K562 (cell line): Measurements from ENCODE around the gene CCDC13. TPM values are rescaled to one million over a fixed set of nuclear protein-coding genes. Genes with fewer than 3 reads are reported as not detected.

Experiments used
- C11orf30 ChIP-seq: fragments of 450-650 bp; IDR thresholded peaks from 2 replicates; pipeline ENCODE4 v1.6.1; 2016; ENCODE audit warnings: low read depth, mild to moderate bottlenecking
- CBX1 ChIP-seq: sonication (generic); IDR thresholded peaks from 2 replicates; pipeline ENCODE4 v1.6.1; 2016; ENCODE audit warnings: antibody characterized with exemption, low read depth, mild to moderate bottlenecking
- ELK1 ChIP-seq: sonication (generic); formaldehyde crosslinking; IDR thresholded peaks from 2 replicates; pipeline ENCODE4 v1.8.1; 2022; ENCODE audit warnings: missing genetic modification reagents
- ETS2 ChIP-seq: IDR thresholded peaks from 2 replicates; pipeline ENCODE4 v1.6.1; 2016; ENCODE audit warnings: borderline replicate concordance, missing genetic modification characterization, mild to moderate bottlenecking, moderate library complexity, missing compliant biosample characterization; ENCODE audit not compliant: poor library complexity, severe bottlenecking
- NCOA6 ChIP-seq: fragments of 450-650 bp; IDR thresholded peaks from 2 replicates; pipeline ENCODE4 v1.6.1; 2017; ENCODE audit warnings: mild to moderate bottlenecking
- NRF1 ChIP-seq, 2 experiments: fragments of 450-650 bp; IDR thresholded peaks in 1 of 2; conservative IDR thresholded peaks in 1 of 2; 2 replicates each; pipeline ENCODE4 v1.6.1; 2014; ENCODE audit warnings: mild to moderate bottlenecking in 2 of 2
- PCBP2 ChIP-seq: fragments of 200-400 bp; formaldehyde crosslinking; IDR thresholded peaks from 2 replicates; pipeline ENCODE4 v1.6.1; 2018; ENCODE audit warnings: low read length, low read depth, mild to moderate bottlenecking, moderate library complexity; ENCODE audit not compliant: poor library complexity, severe bottlenecking
- POLR2H ChIP-seq: IDR thresholded peaks from 2 replicates; pipeline ENCODE4 v1.6.1; 2016; ENCODE audit warnings: missing genetic modification characterization, low read depth, mild to moderate bottlenecking, control low read depth, missing compliant biosample characterization, moderate library complexity
- PRDM10 ChIP-seq: fragments of 450-650 bp; IDR thresholded peaks from 2 replicates; pipeline ENCODE4 v1.6.1; 2018; ENCODE audit not compliant: partially characterized antibody
- SPI1 ChIP-seq: IDR thresholded peaks from 2 replicates; pipeline ENCODE4 v1.6.1; 2011; ENCODE audit warnings: low read depth, low read length, control low read depth, borderline replicate concordance
- UBTF ChIP-seq, 2 experiments: IDR thresholded peaks; 2 replicates each; pipeline ENCODE4 v1.6.1; 2012; ENCODE audit warnings: improper control_type of control experiment in 2 of 2, low read depth in 2 of 2, low read length in 2 of 2, borderline replicate concordance in 1 of 2
- ZFX ChIP-seq: sonication (generic); formaldehyde crosslinking; IDR thresholded peaks from 2 replicates; pipeline ENCODE4 v1.8.0; 2022; ENCODE audit warnings: mild to moderate bottlenecking, missing genetic modification reagents, moderate library complexity
- ZNF232 ChIP-seq: sonication (generic); formaldehyde crosslinking; IDR thresholded peaks from 2 replicates; pipeline ENCODE4 v1.8.0; 2022; ENCODE audit warnings: mild to moderate bottlenecking, missing genetic modification reagents
- ZNF408 ChIP-seq: fragments of 250-450 bp; sonication (Bioruptor Pico); IDR thresholded peaks from 2 replicates; pipeline ENCODE4 v1.4.0; 2020; ENCODE audit warnings: low read depth, mild to moderate bottlenecking, moderate library complexity
- ZNF436 ChIP-seq: fragments of 250-450, 450-650 bp; sonication (Bioruptor Pico); formaldehyde crosslinking; IDR thresholded peaks from 2 replicates; pipeline ENCODE4 v1.7.0; 2020; ENCODE audit warnings: mild to moderate bottlenecking
- ZNF592 ChIP-seq: fragments of 450-650 bp; IDR thresholded peaks from 2 replicates; pipeline ENCODE4 v1.6.1; 2017; ENCODE audit warnings: antibody characterized with exemption, mild to moderate bottlenecking
- polyA plus RNA-seq, 8 experiments: library from polyadenylated mRNA; depleted of rRNA in 4 of 8; stranded (reverse) in 5 of 8; unstranded in 3 of 8; fragments of >200 nt; fragmentation: Nextera tagmentation in 2 of 8; fragmentation: Illumina TruSeq in 1 of 8; extraction: Ambion mirVana in 2 of 8; extraction: Trizol in 1 of 8; gene quantifications; 2 replicates each; pipeline versions ENCODE4 v1.2.1 to v1.2.3, GENCODE V29; 2011 to 2014; ENCODE audit warnings: inconsistent platforms in 1 of 8, missing spikeins in 1 of 8
- total RNA-seq, 7 experiments: library from RNA; depleted of rRNA in 6 of 7; stranded (reverse); fragments of >200 nt in 6 of 7; fragmentation: Illumina TruSeq in 2 of 7; extraction: Trizol in 2 of 7; gene quantifications; 2 replicates each; pipeline versions ENCODE4 v1.2.1 to v1.2.3, GENCODE V29; 2011 to 2021; ENCODE audit warnings: low replicate concordance in 1 of 7

CCDC13 gene
- total and polyA plus RNA-seq, 9 of the 15 experiments (the other 6 are each of a cell fraction or from before 2014, with no cell fraction given): 0.20 to 0.70 (median 0.48) TPM; not detected in 2

- TF ChIP-seq ZNF436: no peak
- TF ChIP-seq C11orf30: no peak
- TF ChIP-seq NRF1 (conservative IDR thresholded peaks at IDR 0.05 in 1 of 2, IDR thresholded peaks at IDR 0.05 in 1 of 2): no peak
- no peak for TF ChIP-seq CBX1
- no peak for TF ChIP-seq PCBP2
- no peak for TF ChIP-seq UBTF (IDR thresholded peaks at IDR 0.05; ENCODE audit: borderline replicate concordance in 1 of 2, low read depth in 2 of 2, low read length in 2 of 2)
- no peak for TF ChIP-seq POLR2H (tag)
- TF ChIP-seq NCOA6: no peak
- TF ChIP-seq SPI1: no peak
- TF ChIP-seq ELK1: no peak
- no peak for TF ChIP-seq ZNF232 (CRISPR knock-in tag)
- no peak for TF ChIP-seq ZFX (CRISPR knock-in tag)
- TF ChIP-seq ZNF408 (CRISPR knock-in tag): no peak
- peak; percentile 57 for TF ChIP-seq PRDM10
- no peak for TF ChIP-seq ETS2 (tag)
- TF ChIP-seq ZNF592: no peak
These were observed 42.0 kb upstream of the CCDC13 start (continued) for GRCh38 chr3:42814914-42815507.
